ENCODE results near the gene FLOT1.
A peak's percentile ranks its signal among the peaks of the same experiment; 100 is the strongest.

FLOT1 gene

GRCh38 chr6:30689022-30689865, 53.2 kb downstream of the FLOT1 start:
- no peaks in the 10 kb centered on the region for H3K27me3 ChIP-seq (replicated peaks; ENCODE audit: insufficient read depth, low read length)
- H3K27ac ChIP-seq (ENCODE audit: low read length) = no peak overlapping the region
- no peak overlapping the region for H2AFZ ChIP-seq (ENCODE audit: low read length)
- no peaks in the 10 kb centered on the region for H3K9me3 ChIP-seq (replicated peaks; ENCODE audit: insufficient read depth, low read length)
- DNase-seq = no peak
- H3F3A ChIP-seq (ENCODE audit: insufficient read depth, low read length) = peaks cover 29% of the 10 kb centered on the region
- no peaks in the 10 kb centered on the region for H3K9me2 ChIP-seq (replicated peaks; ENCODE audit: insufficient read depth, low read length)
- H3K36me3 ChIP-seq (replicated peaks; ENCODE audit: insufficient read depth, low read length) = no peaks in the 10 kb centered on the region
- peaks cover 32% of the 10 kb centered on the region for H3K79me2 ChIP-seq (ENCODE audit: low read length)
- peak overlapping the region; percentile 89; the same call in 1 of the 2 replicates for H3K4me2 ChIP-seq (ENCODE audit: low read depth, low read length)
- no peak overlapping the region for H3K4me3 ChIP-seq (ENCODE audit: low read length)
- TF ChIP-seq EZH2phosphoT487 (IDR thresholded peaks at IDR 0.05; ENCODE audit: low read length) = no peak
- TF ChIP-seq EZH2 (optimal IDR thresholded peaks at IDR 0.05; ENCODE audit: low read depth, low read length) = no peak
- TF ChIP-seq, protein P1, sequence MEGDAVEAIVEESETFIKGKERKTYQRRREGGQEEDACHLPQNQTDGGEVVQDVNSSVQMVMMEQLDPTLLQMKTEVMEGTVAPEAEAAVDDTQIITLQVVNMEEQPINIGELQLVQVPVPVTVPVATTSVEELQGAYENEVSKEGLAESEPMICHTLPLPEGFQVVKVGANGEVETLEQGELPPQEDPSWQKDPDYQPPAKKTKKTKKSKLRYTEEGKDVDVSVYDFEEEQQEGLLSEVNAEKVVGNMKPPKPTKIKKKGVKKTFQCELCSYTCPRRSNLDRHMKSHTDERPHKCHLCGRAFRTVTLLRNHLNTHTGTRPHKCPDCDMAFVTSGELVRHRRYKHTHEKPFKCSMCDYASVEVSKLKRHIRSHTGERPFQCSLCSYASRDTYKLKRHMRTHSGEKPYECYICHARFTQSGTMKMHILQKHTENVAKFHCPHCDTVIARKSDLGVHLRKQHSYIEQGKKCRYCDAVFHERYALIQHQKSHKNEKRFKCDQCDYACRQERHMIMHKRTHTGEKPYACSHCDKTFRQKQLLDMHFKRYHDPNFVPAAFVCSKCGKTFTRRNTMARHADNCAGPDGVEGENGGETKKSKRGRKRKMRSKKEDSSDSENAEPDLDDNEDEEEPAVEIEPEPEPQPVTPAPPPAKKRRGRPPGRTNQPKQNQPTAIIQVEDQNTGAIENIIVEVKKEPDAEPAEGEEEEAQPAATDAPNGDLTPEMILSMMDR (IDR thresholded peaks at IDR 0.05; ENCODE audit: low read length) = no peak
- H3K4me1 ChIP-seq (ENCODE audit: low read length) = peaks cover 25% of the 10 kb centered on the region
- no peaks in the 10 kb centered on the region for H4K20me1 ChIP-seq (ENCODE audit: insufficient read depth, low read length)
- no peak overlapping the region for H3K9ac ChIP-seq (ENCODE audit: low read length)

- Histone ChIP-seq H2AFZ (ENCODE audit: low read length) (no peak overlapping the region), H3K4me3 (ENCODE audit: low read length) (no peak overlapping the region), H3K9ac (ENCODE audit: low read length) (no peak overlapping the region), H3K27me3 (replicated peaks; ENCODE audit: insufficient read depth, low read length) (no peaks in the 10 kb centered on the region), H3K27ac (ENCODE audit: low read length) (no peak overlapping the region), H3F3A (ENCODE audit: insufficient read depth, low read length) (peaks cover 34% of the 10 kb centered on the region), H4K20me1 (ENCODE audit: insufficient read depth, low read length) (no peaks in the 10 kb centered on the region), H3K9me2 (replicated peaks; ENCODE audit: insufficient read depth, low read length) (no peaks in the 10 kb centered on the region), H3K4me2 (ENCODE audit: low read depth, low read length) (no peak overlapping the region), H3K9me3 (replicated peaks; ENCODE audit: insufficient read depth, low read length) (no peaks in the 10 kb centered on the region), H3K4me1 (ENCODE audit: low read length) (peaks cover 25% of the 10 kb centered on the region), H3K79me2 (ENCODE audit: low read length) (peaks cover 39% of the 10 kb centered on the region), H3K36me3 (replicated peaks; ENCODE audit: insufficient read depth, low read length) (no peaks in the 10 kb centered on the region)
- TF ChIP-seq EZH2 (optimal IDR thresholded peaks at IDR 0.05; ENCODE audit: low read depth, low read length) (no peak), EZH2phosphoT487 (IDR thresholded peaks at IDR 0.05; ENCODE audit: low read length) (no peak)
- TF ChIP-seq, protein P1 (IDR thresholded peaks at IDR 0.05; ENCODE audit: low read length) = no peak
- DNase-seq = no peak
These were observed 53.9 kb downstream of the FLOT1 start for GRCh38 chr6:30688569-30688968.

DNA sequence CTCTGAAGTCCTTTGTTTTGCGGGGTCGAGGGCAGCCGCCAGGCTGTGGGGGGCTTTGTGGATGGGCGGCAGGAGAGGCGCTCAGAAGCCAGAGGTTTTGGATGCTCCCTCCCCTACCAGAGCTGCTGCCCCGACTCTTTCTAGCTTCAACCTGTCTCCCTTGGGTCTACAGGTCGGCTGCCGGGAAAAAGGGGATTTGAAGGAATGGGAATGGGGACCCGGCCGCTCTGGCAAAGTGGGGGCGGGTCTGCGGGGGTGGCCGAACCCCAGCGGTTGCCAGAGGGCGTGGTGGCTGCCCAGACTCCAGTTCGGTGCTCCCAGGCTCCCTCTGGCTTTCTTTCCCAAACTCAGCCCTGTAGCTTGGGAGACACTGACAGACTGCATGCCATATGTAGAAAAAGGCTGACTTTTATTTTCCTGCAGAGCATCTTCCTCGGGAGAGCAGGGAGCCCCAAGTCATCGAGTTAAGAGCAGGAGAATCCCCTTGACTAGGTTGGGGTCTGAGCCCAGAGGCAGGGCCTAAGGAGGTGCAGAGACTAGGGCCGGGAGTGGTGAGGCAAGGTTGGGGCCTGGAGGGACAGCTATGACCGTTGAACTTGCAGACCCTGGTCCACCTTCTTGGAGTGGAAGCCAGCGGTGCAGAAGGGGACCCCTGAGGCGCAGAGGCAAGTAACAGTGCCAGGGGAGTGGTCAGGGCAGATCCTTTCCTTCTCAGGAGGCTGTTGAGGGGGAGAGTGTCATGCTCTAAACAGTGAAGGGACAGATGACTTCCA, 54.6 kb downstream of the FLOT1 start:
- peak overlapping the region; percentile 56; the same call in 1 of the 2 replicates for H3K9ac ChIP-seq (ENCODE audit: low read length)

More for the DNA sequence above, 54.6 kb downstream of the FLOT1 start:
- Histone ChIP-seq H3F3A (ENCODE audit: insufficient read depth, low read length) (peaks cover 42% of the 10 kb centered on the region), H3K27me3 (replicated peaks; ENCODE audit: insufficient read depth, low read length) (no peaks in the 10 kb centered on the region), H3K9me2 (replicated peaks; ENCODE audit: insufficient read depth, low read length) (no peaks in the 10 kb centered on the region), H3K9me3 (replicated peaks; ENCODE audit: insufficient read depth, low read length) (no peaks in the 10 kb centered on the region), H3K36me3 (replicated peaks; ENCODE audit: insufficient read depth, low read length) (no peaks in the 10 kb centered on the region), H3K27ac (ENCODE audit: low read length) (peak overlapping the region; percentile 69; the same call in 1 of the 2 replicates), H4K20me1 (ENCODE audit: insufficient read depth, low read length) (no peaks in the 10 kb centered on the region), H3K79me2 (ENCODE audit: low read length) (peaks cover 46% of the 10 kb centered on the region), H3K4me1 (ENCODE audit: low read length) (peaks cover 25% of the 10 kb centered on the region), H2AFZ (ENCODE audit: low read length) (peak overlapping the region; percentile 60), H3K4me3 (ENCODE audit: low read length) (peak overlapping the region; percentile 87), H3K4me2 (ENCODE audit: low read depth, low read length) (peak overlapping the region; percentile 90; the same call in 1 of the 2 replicates)
- no peak for TF ChIP-seq EZH2phosphoT487 (IDR thresholded peaks at IDR 0.05; ENCODE audit: low read length)
- TF ChIP-seq EZH2 (optimal IDR thresholded peaks at IDR 0.05; ENCODE audit: low read depth, low read length) = no peak
- TF ChIP-seq, protein P1 (IDR thresholded peaks at IDR 0.05; ENCODE audit: low read length) = no peak
- no peak for DNase-seq
